Spleen (tissue), 11 donors: Measurements from ENCODE around the gene SUPT3H. TPM values are rescaled to one million over a fixed set of nuclear protein-coding genes. Genes with fewer than 3 reads are reported as not detected.

ENCODE experiments used
- DNase-seq: peaks from one replicate; pipeline ENCODE4 v3.0.0-alpha.2; 2020
- H3K27ac ChIP-seq, 8 donors: fragments of 200-600 bp; sonication (generic) in 7 of 8; 1 replicate in 4 of 8; 2 replicates in 4 of 8; pipeline versions ENCODE4 v1.5.0 to v1.8.0; 2016 to 2021; ENCODE audit warnings: inconsistent platforms in 4 of 8, mild to moderate bottlenecking in 4 of 8, moderate library complexity in 1 of 8
- H3K27me3 ChIP-seq, 7 donors: fragments of 200-600 bp; sonication (generic) in 6 of 7; replicated peaks in 1 of 7; 1 replicate in 4 of 7; 2 replicates in 3 of 7; pipeline versions ENCODE4 v1.5.0 to v1.8.0; 2016 to 2021; ENCODE audit warnings: inconsistent platforms in 3 of 7, mild to moderate bottlenecking in 1 of 7
- H3K36me3 ChIP-seq, 6 donors: fragments of 200-600 bp; sonication (generic) in 5 of 6; 1 replicate in 4 of 6; 2 replicates in 2 of 6; pipeline versions ENCODE4 v1.5.0 to v1.8.0; 2016 to 2021; ENCODE audit warnings: inconsistent platforms in 2 of 6
- H3K4me1 ChIP-seq, 6 donors: fragments of 200-600 bp; sonication (generic) in 5 of 6; 1 replicate in 3 of 6; 2 replicates in 3 of 6; pipeline versions ENCODE4 v1.5.0 to v1.8.0; 2016 to 2021; ENCODE audit warnings: inconsistent platforms in 3 of 6
- H3K4me3 ChIP-seq, 8 donors: fragments of 200-600 bp; sonication (generic) in 7 of 8; 1 replicate in 4 of 8; 2 replicates in 4 of 8; pipeline versions ENCODE4 v1.5.0 to v1.8.0; 2016 to 2021; ENCODE audit warnings: inconsistent platforms in 4 of 8, mild to moderate bottlenecking in 4 of 8, moderate library complexity in 2 of 8
- H3K9me3 ChIP-seq, 8 donors: fragments of 200-600 bp; sonication (generic) in 7 of 8; 1 replicate in 4 of 8; 2 replicates in 4 of 8; pipeline versions ENCODE4 v1.5.0 to v1.8.0; 2016 to 2021; ENCODE audit warnings: inconsistent platforms in 4 of 8
- POLR2A ChIP-seq, 3 donors: fragments of 450-650 bp; IDR thresholded peaks; one replicate each; pipeline ENCODE4 v1.5.1; 2017; ENCODE audit warnings: antibody characterized with exemption in 3 of 3, mild to moderate bottlenecking in 1 of 3
- POLR2AphosphoS5 ChIP-seq, 3 donors: sonication (generic); formaldehyde crosslinking; IDR thresholded peaks; one replicate each; pipeline ENCODE4 v1.5.1; 2017; ENCODE audit warnings: antibody characterized with exemption in 3 of 3
- WGBS, 5 donors: extraction: QIAGEN DNeasy Blood & Tissue Kit in 3 of 5; methylation state at CpG; one replicate each; pipeline versions ENCODE4 v1.1.5 to v1.1.7; 2013 to 2018; 5-methylcytosine and 5-hydroxymethylcytosine counted together
- intact Hi-C: fragments of 100-400 bp; cut with DNase I; formaldehyde crosslinking; loops from one replicate; pipeline ENCODE4 v1.15.0; 2023; ENCODE audit warnings: low total_unique reads
- polyA plus RNA-seq, 3 donors: library from polyadenylated mRNA; stranded (reverse); fragments of 200-250 nt; gene quantifications; one replicate each; pipeline ENCODE4 v1.2.1, GENCODE V29; 2013
- total RNA-seq, 7 donors: library from RNA; depleted of rRNA in 3 of 7; stranded (reverse); fragments of >200 nt in 3 of 7; fragmentation: NEBNext Ultra II Directional in 4 of 7; extraction: Animal tissue kit (Norgen Biotek cat#: 25700) in 4 of 7; gene quantifications; one replicate each; pipeline versions ENCODE4 v1.1.0 to v1.2.1, GENCODE V29; 2016 to 2021
- TF ChIP-seq, protein P1 (sequence below), 11 experiments: fragments of 200-600 bp in 7 of 11; fragments of 450-650 bp in 4 of 11; sonication (generic) in 4 of 11; IDR thresholded peaks in 8 of 11; conservative IDR thresholded peaks in 3 of 11; 1 replicate in 7 of 11; 2 replicates in 4 of 11; pipeline versions ENCODE4 v1.4.0 to v1.8.0; 2016 to 2021; ENCODE audit warnings: antibody characterized with exemption in 11 of 11, inconsistent platforms in 4 of 11, mild to moderate bottlenecking in 1 of 11
- donor health status: healthy with polysubstance abuse.
- donor health status: DM: no; HTN: no; CAD: no; lungs with moderate emphysema.
- donor health status: DM: no; HTN: no; CAD: no.
- donor health status: Bipolar disorder and iron deficiency.
- donor health status: healthy.
- donor health status: DM: no; HTN: no; CAD: no.
- donor health status: DM: yes; HTN: yes; CAD: no.

The SUPT3H gene
- total and polyA plus RNA-seq, 10 donors: 3.1 to 16.8 (median 6.2) TPM

DNA sequence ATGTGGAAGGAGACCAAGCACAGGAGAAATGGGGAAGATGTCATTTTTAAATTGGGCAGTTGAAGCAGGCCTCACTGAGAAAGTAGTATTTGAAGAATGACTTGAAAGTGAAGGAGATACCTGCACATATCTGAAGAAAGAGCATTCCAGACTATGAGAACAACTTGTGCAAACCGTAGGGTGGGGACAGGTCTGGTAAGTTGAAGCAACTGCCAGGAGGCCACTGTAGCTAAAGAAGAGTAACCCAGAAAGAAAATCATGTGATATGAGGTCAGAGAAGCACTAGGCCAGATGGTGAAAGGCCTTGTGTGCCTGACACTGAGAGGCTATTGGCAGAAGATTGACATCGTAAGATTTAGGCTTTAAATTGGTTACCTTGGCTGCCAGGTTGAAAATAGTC lies 4.7 kb upstream of the SUPT3H start:
- TF ChIP-seq POLR2A (IDR thresholded peaks at IDR 0.05): no peak
- no peak for TF ChIP-seq POLR2AphosphoS5 (IDR thresholded peaks at IDR 0.05)
- TF ChIP-seq, protein P1, sequence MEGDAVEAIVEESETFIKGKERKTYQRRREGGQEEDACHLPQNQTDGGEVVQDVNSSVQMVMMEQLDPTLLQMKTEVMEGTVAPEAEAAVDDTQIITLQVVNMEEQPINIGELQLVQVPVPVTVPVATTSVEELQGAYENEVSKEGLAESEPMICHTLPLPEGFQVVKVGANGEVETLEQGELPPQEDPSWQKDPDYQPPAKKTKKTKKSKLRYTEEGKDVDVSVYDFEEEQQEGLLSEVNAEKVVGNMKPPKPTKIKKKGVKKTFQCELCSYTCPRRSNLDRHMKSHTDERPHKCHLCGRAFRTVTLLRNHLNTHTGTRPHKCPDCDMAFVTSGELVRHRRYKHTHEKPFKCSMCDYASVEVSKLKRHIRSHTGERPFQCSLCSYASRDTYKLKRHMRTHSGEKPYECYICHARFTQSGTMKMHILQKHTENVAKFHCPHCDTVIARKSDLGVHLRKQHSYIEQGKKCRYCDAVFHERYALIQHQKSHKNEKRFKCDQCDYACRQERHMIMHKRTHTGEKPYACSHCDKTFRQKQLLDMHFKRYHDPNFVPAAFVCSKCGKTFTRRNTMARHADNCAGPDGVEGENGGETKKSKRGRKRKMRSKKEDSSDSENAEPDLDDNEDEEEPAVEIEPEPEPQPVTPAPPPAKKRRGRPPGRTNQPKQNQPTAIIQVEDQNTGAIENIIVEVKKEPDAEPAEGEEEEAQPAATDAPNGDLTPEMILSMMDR (IDR thresholded peaks at IDR 0.05 in 8 of 11, conservative IDR thresholded peaks at IDR 0.05 in 3 of 11): no peak
- WGBS, 5 donors: 85 to 93% (median 92%) methylated on average over 2 of the region's 2 CpGs

DNA sequence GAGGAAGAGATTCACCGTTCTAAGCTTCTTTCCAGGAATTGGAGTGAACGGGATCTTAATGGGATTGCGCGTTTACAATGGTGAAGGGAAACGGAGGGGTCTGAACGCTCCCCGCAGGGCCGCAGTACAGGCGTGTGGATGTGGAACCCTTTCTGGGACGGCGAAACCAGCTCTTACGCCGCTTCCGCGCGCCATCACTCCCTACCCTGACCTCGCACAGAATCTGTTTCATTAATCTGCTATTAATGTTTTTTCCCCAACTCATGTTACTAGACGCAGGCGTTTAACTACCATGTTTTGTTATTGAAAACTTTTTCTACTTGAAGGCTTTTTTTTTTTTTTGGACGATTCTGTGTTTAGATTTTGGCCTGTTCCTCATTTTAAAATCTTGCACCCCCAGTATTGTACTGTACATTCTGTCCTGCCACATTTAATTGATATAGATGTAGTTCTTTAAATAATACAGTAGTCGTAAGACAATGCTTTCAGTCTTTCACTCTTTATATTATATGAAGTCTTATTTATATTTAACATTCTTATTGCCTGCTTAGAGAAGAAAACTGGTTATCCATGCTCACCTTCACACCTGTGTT lies 696 bp upstream of the SUPT3H start:
- peak; percentile 85 for DNase-seq
- Histone ChIP-seq H3K4me1 (peaks cover 5 to 38% (median 18%) of the 10 kb centered on the region in 6 donors), H3K9me3 (no peaks in the 10 kb centered on the region), H3K27me3 (no peaks in the 10 kb centered on the region), H3K27ac (peak overlapping the region; percentile 95 to 98 (median 96)), H3K36me3 (no peaks in the 10 kb centered on the region), H3K4me3 (peak overlapping the region; percentile 62 to 80 (median 72))
- intact Hi-C loops: no loop called here
- TF ChIP-seq POLR2A (IDR thresholded peaks at IDR 0.05) (no peak), POLR2AphosphoS5 (IDR thresholded peaks at IDR 0.05) (no peak)
- TF ChIP-seq, protein P1 (IDR thresholded peaks at IDR 0.05 in 8 of 11, conservative IDR thresholded peaks at IDR 0.05 in 3 of 11): no peak
- 0 to 1% (median 1%) methylated on average over 21 of the region's 21 CpGs for WGBS, 5 donors

More for the DNA sequence above, 4.7 kb upstream of the SUPT3H start:
- Histone ChIP-seq H3K4me3 (no peak overlapping the region), H3K36me3 (no peaks in the 10 kb centered on the region), H3K4me1 (peaks cover 5 to 22% (median 10%) of the 10 kb centered on the region in 6 donors), H3K27ac (no peak overlapping the region), H3K27me3 (peaks cover 0 to 6% (median 0%) of the 10 kb centered on the region in 7 donors), H3K9me3 (no peaks in the 10 kb centered on the region)
- no peak for DNase-seq
- intact Hi-C loops: no loop called here

DNA sequence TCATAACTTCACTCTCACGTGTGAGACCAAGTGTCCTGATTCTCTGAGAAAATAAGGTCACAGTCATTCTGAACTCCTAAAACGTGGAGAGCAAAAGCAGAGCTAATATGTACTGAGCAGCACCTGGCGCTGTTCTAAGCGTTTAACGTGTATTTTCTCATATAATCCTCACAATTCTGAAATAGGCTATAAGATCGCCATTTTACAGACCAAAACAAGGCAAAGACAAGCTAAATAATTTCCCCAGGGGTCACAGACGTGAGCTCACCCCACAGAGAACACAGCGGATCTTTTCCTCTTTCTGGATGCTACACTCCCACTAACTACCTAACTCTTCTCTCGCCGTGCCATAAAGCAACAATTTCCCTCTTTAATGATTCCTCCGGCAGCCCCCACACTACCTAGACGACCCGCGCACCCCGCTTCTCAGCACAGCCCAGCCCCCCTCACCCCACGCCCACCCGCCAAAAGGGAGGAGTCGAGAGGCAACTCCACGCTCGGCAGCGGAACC lies 636 bp downstream of the SUPT3H start:
- TF ChIP-seq POLR2A (IDR thresholded peaks at IDR 0.05) (no peak), POLR2AphosphoS5 (IDR thresholded peaks at IDR 0.05) (no peak)
- TF ChIP-seq, protein P1 (IDR thresholded peaks at IDR 0.05 in 8 of 11, conservative IDR thresholded peaks at IDR 0.05 in 3 of 11): no peak
- H3K4me1 ChIP-seq: peaks cover 5 to 38% (median 18%) of the 10 kb centered on the region in 6 donors
- H3K27me3 ChIP-seq: no peaks in the 10 kb centered on the region
- peak overlapping the region; percentile 95 to 98 (median 96) for H3K27ac ChIP-seq
- intact Hi-C loops: no loop called here
- peak overlapping the region; percentile 62 to 80 (median 72) for H3K4me3 ChIP-seq
- no peak for DNase-seq
- H3K9me3 ChIP-seq: no peaks in the 10 kb centered on the region
- 0 to 1% (median 1%) methylated on average over 20 to 21 of the region's 21 CpGs for WGBS, 5 donors
- H3K36me3 ChIP-seq: no peaks in the 10 kb centered on the region

DNA sequence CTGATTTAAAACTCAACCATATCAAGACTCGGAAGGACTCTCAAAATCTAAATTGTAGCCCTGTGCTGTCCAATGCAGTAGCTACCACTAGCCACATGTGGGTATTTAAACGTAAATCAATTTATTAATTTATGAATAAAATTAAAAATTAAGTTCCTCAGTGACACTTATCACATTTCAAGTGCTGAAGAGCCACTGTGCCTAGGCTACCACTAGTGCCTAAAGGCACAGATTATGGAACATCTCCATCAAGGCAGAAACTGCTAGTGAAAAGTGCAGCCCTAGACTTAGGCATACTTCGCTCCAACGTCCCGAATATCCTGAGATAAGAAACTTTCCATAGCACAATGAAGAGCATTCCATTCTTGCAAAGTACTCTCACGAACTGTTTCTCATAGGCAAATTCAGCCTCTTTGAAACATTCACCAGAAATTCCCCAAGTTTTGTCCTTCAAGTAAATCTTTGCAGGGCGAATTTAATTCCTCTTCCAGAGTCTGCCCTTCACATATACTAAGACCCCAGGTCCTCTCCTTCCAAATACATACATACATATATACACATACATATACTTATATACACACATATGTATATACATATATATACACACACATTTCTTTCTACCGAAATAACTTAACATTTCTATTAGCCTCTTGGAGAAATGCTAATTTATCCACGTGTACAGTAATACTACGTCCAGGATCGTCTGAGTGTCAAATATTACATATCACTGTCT lies 1.3 kb downstream of the SUPT3H start:
- Histone ChIP-seq H3K4me1 (peaks cover 5 to 38% (median 18%) of the 10 kb centered on the region in 6 donors), H3K27ac (peak overlapping the region; percentile 95 to 98 (median 96)), H3K9me3 (no peaks in the 10 kb centered on the region), H3K27me3 (no peaks in the 10 kb centered on the region), H3K36me3 (no peaks in the 10 kb centered on the region), H3K4me3 (peak overlapping the region in 7 of 8 donors; percentile 62 to 80 (median 71))
- no peak for DNase-seq
- intact Hi-C loops: no loop called here
- no peak for TF ChIP-seq POLR2AphosphoS5 (IDR thresholded peaks at IDR 0.05)
- TF ChIP-seq, protein P1 (IDR thresholded peaks at IDR 0.05 in 8 of 11, conservative IDR thresholded peaks at IDR 0.05 in 3 of 11): no peak
- TF ChIP-seq POLR2A (IDR thresholded peaks at IDR 0.05): no peak
- WGBS, 5 donors: 45 to 56% (median 48%) methylated on average over 11 of the region's 11 CpGs
